GM12878 (cell line): Measurements from ENCODE around the gene SMARCC1. TPM values are rescaled to one million over a fixed set of nuclear protein-coding genes. Genes with fewer than 3 reads are reported as not detected.

Experiments used
- ATAC-seq: fragments of 200-7000 bp; cut with Tn5 transposase; 3 replicates; pipeline ENCODE4 v1.9.1; 2020; ENCODE audit warnings: mild to moderate bottlenecking, moderate library complexity
- BruUV-seq: library from RNA; stranded (reverse); fragments of 400-500 nt; replicated peaks from 2 replicates; lab custom pipeline; 2021; lab: Mats Ljungman, UMichigan
- CTCF ChIA-PET: fragments of 300-600 bp; sonication (Branson Sonifier 250); formaldehyde crosslinking; extraction: SDS; loops from one replicate; lab custom pipeline; 2021; ENCODE audit warnings: inconsistent platforms; lab: Yijun Ruan, JAX
- POLR2A ChIA-PET: fragments of 350-600 bp; formaldehyde crosslinking; extraction: SDS; loops from one replicate; lab custom pipeline; 2021; ENCODE audit warnings: inconsistent platforms; lab: Charles Lee
- RAD21 ChIA-PET: fragments of 300-600 bp; sonication (Branson Sonifier 250); formaldehyde crosslinking; loops from one replicate; lab custom pipeline; 2023; ENCODE audit warnings: antibody characterized with exemption; ENCODE audit not compliant: unreplicated experiment; lab: Charles Lee
- SMC1A ChIA-PET: fragments of 300-600 bp; sonication (Branson Sonifier 250); formaldehyde crosslinking; loops from one replicate; lab custom pipeline; 2023; ENCODE audit not compliant: unreplicated experiment, uncharacterized antibody; lab: Charles Lee
- DNase-seq: peaks from one replicate; pipeline ENCODE4 v3.0.0-alpha.2; 2011; ENCODE audit warnings: low read depth, low spot score
- FAIRE-seq: peaks from 3 replicates; lab custom pipeline; 2011; peaks lifted over from hg19 to GRCh38; lab: Jason Lieb, UNC
- H2AFZ ChIP-seq: 2 replicates; pipeline ENCODE4 v1.6.0; 2011; ENCODE audit warnings: low read depth, low read length, control low read depth; ENCODE audit not compliant: control insufficient read depth
- H3K27ac ChIP-seq: 2 replicates; pipeline ENCODE4 v1.5.1; 2011; ENCODE audit warnings: control low read depth; ENCODE audit not compliant: control insufficient read depth, insufficient read depth
- H3K27me3 ChIP-seq, 2 experiments: replicated peaks in 1 of 2; 2 replicates each; pipeline versions ENCODE4 v1.6.0 to v1.6.1; 2011; ENCODE audit warnings: low read length in 1 of 2; ENCODE audit not compliant: control insufficient read depth in 2 of 2, insufficient read depth in 2 of 2
- H3K36me3 ChIP-seq, 2 experiments: 2 replicates each; pipeline ENCODE4 v1.5.1; 2011; ENCODE audit warnings: low read length in 1 of 2; ENCODE audit not compliant: control insufficient read depth in 2 of 2, insufficient read depth in 2 of 2
- H3K4me1 ChIP-seq: 2 replicates; pipeline ENCODE4 v1.6.1; 2011; ENCODE audit warnings: mild to moderate bottlenecking, low read length, moderate library complexity, mixed read lengths; ENCODE audit not compliant: control insufficient read depth, insufficient read depth
- H3K4me2 ChIP-seq: 2 replicates; pipeline ENCODE4 v1.6.0; 2011; ENCODE audit warnings: control low read depth; ENCODE audit not compliant: control insufficient read depth, insufficient read depth
- H3K4me3 ChIP-seq: fragments of 200-600 bp; sonication (generic); 2 replicates; pipeline ENCODE4 v1.5.1; 2016
- H3K79me2 ChIP-seq: 2 replicates; pipeline ENCODE4 v1.6.0; 2011; ENCODE audit warnings: low read length; ENCODE audit not compliant: control insufficient read depth, insufficient read depth
- H3K9ac ChIP-seq: 2 replicates; pipeline ENCODE4 v1.8.0; 2011; ENCODE audit warnings: low read length, control low read depth, mixed read lengths; ENCODE audit not compliant: control insufficient read depth, insufficient read depth
- H3K9me3 ChIP-seq: replicated peaks from 3 replicates; pipeline ENCODE4 v1.5.1; 2011; ENCODE audit warnings: mild to moderate bottlenecking, low read length; ENCODE audit not compliant: control insufficient read depth, insufficient read depth
- H4K20me1 ChIP-seq: 2 replicates; pipeline ENCODE4 v1.6.0; 2011; ENCODE audit not compliant: control insufficient read depth, insufficient read depth
- BCLAF1 ChIP-seq: fragments of 450-650 bp; IDR thresholded peaks from 2 replicates; pipeline ENCODE4 v1.6.1; 2017; ENCODE audit warnings: antibody characterized with exemption, mild to moderate bottlenecking, moderate library complexity
- CBFB ChIP-seq: IDR thresholded peaks from 2 replicates; pipeline ENCODE4 v1.6.1; 2016; ENCODE audit warnings: antibody characterized with exemption, low read depth
- ESRRA ChIP-seq: IDR thresholded peaks from 2 replicates; pipeline ENCODE4 v1.6.1; 2012; ENCODE audit warnings: mild to moderate bottlenecking, low read length, improper control_type of control experiment
- PAX5 ChIP-seq: IDR thresholded peaks from 2 replicates; pipeline ENCODE4 v1.6.1; 2011; ENCODE audit warnings: low read depth, low read length, borderline replicate concordance
- PAX8 ChIP-seq: fragments of 450-650 bp; IDR thresholded peaks from 2 replicates; pipeline ENCODE4 v1.6.1; 2017; ENCODE audit warnings: mild to moderate bottlenecking, moderate library complexity
- POLR2A ChIP-seq: IDR thresholded peaks from 2 replicates; pipeline ENCODE4 v1.6.1; 2011; ENCODE audit warnings: low read depth, mild to moderate bottlenecking, low read length
- PRDM15 ChIP-seq: fragments of 450-650 bp; formaldehyde crosslinking; IDR thresholded peaks from 2 replicates; pipeline ENCODE4 v1.4.0; 2020; ENCODE audit warnings: mild to moderate bottlenecking, moderate library complexity
- SRF ChIP-seq, 2 experiments: IDR thresholded peaks; 2 replicates each; pipeline ENCODE4 v1.6.1; 2011; ENCODE audit warnings: low read depth in 2 of 2, low read length in 2 of 2, mild to moderate bottlenecking in 1 of 2, moderate library complexity in 1 of 2
- STAT3 ChIP-seq: IDR thresholded peaks from 2 replicates; pipeline ENCODE4 v1.6.1; 2011; ENCODE audit warnings: low read depth, low read length, improper control_type of control experiment
- ZNF24 ChIP-seq: fragments of 450-650 bp; IDR thresholded peaks from 2 replicates; pipeline ENCODE4 v1.6.1; 2017; ENCODE audit warnings: antibody characterized with exemption, mild to moderate bottlenecking
- WGBS: methylation state at CpG from one replicate; pipeline ENCODE4 v1.1.6; 2016; ENCODE audit warnings: low lambda C conversion rate; ENCODE audit not compliant: insufficient replicate concordance, insufficient coverage; ENCODE audit errors: missing lambda C conversion rate; 5-methylcytosine and 5-hydroxymethylcytosine counted together
- in situ Hi-C: fragments of 300-500 bp; cut with MboI; formaldehyde crosslinking; loops from 9 replicates; pipeline ENCODE4 v1.14.3; 2018; ENCODE audit warnings: mixed read lengths
- intact Hi-C: fragments of 100-400 bp; cut with micrococcal nuclease; formaldehyde crosslinking; loops from one replicate; pipeline ENCODE4 v1.14.2; 2022; ENCODE audit not compliant: unreplicated experiment
- polyA plus RNA-seq, 11 experiments: library from polyadenylated mRNA; depleted of rRNA in 4 of 11; unstranded in 6 of 11; stranded (reverse) in 5 of 11; fragments of >200 nt; fragmentation: Nextera tagmentation in 4 of 11; fragmentation: Illumina TruSeq in 1 of 11; extraction: Ambion mirVana in 4 of 11; extraction: Trizol in 1 of 11; gene quantifications; 1 replicate in 1 of 11; 2 replicates in 10 of 11; pipeline versions ENCODE4 v1.2.1 to v1.2.3, GENCODE V29; 2011 to 2016; ENCODE audit warnings: inconsistent platforms in 2 of 11, missing spikeins in 2 of 11, low read depth in 1 of 11
- total RNA-seq, 4 experiments: library from RNA; depleted of rRNA in 3 of 4; stranded (reverse); fragments of >200 nt in 3 of 4; fragmentation: Illumina TruSeq in 1 of 4; extraction: Trizol in 1 of 4; gene quantifications; 2 replicates each; pipeline versions ENCODE4 v1.2.1 to v1.2.3, GENCODE V29; 2013 to 2021

SMARCC1 gene
- total and polyA plus RNA-seq, 10 of the 15 experiments (the other 5 are each of a cell fraction or from before 2014, with no cell fraction given) = 26.6 to 147 (median 57.1) TPM

GRCh38 chr3:47622671-47623461 lies 158.8 kb downstream of the SMARCC1 start:
- no peaks in the 10 kb centered on the region for H3K79me2 ChIP-seq
- no peak for DNase-seq
- in situ Hi-C loops = no loop called here
- intact Hi-C loops = no loop called here
- H3K9ac ChIP-seq = no peak overlapping the region
- CTCF ChIA-PET = interaction anchor here (0.7 to 1.6 kb wide), 4 partner anchors 9 to 215 kb away, joined by 3 to 4 read pairs (median 3); no protein-coding TSS in a partner anchor
- no peaks in the 10 kb centered on the region for H3K27me3 ChIP-seq
- FAIRE-seq = no peak
- peaks cover 6 to 37% of the 10 kb centered on the region in 2 experiments for H3K36me3 ChIP-seq
- 96% methylated on average over 3 of the region's 3 CpGs for WGBS
- POLR2A ChIA-PET = no interaction called here
- no peak overlapping the region for H3K4me2 ChIP-seq
- no peak overlapping the region for H3K27ac ChIP-seq
- BruUV-seq = no TSS peak
- SMC1A ChIA-PET = interaction anchor here (0.6 to 1.1 kb wide), 4 partner anchors 11 to 530 kb away, joined by 3 to 5 read pairs (median 3); no protein-coding TSS in a partner anchor
- H3K4me3 ChIP-seq = no peak overlapping the region
- RAD21 ChIA-PET = no interaction called here
- H2AFZ ChIP-seq = no peak overlapping the region
- no peaks in the 10 kb centered on the region for H3K9me3 ChIP-seq
- H4K20me1 ChIP-seq = no peaks in the 10 kb centered on the region
- no peak for TF ChIP-seq ZNF24
- TF ChIP-seq CBFB = no peak
- no peak for TF ChIP-seq ESRRA
- TF ChIP-seq STAT3 = no peak
- no peak for TF ChIP-seq PRDM15 (CRISPR knock-in tag)
- TF ChIP-seq PAX5 = no peak
- no peak for TF ChIP-seq BCLAF1
- no peak for TF ChIP-seq POLR2A
- no peak for TF ChIP-seq SRF (IDR thresholded peaks at IDR 0.05; ENCODE audit: low read depth in 2 of 2, low read length in 2 of 2)
- TF ChIP-seq PAX8 = no peak
- ATAC-seq = no peak
- no peaks in the 10 kb centered on the region for H3K4me1 ChIP-seq
